ENCODE data around the gene NTNG1.

The NTNG1 gene

DNA sequence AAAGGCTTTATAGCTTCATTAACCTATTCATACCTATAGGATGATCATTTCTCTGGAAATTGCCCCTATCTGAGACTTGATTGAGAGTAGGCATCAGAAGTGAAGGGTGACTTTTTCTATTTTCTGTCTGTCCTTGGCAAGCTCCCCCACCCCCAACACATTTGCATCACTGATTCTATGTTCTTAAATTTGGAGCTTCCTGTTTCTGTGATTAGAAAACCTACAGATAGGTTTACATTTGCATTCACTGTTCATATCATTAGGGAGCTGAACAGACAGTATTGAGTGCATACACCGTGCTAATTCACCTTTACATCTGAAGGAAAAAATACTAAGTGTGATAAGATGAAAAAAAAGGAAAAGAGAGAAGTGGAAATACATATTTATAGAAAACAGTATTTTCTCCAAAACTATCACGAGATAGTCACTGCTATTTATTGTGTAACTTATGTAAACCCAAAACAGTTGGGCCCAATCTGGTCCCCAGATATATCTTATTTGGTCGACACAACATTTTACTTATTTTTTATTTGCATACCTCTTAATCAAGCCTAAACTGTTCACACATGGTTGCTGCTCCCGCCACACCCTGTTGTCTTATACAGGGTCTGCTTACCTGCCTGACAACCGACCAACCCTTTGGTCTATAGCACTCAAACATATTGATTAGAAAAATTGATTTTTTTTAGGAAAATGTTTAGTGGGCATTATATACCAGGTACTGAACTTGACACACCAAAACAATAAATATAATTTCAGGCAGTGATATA, 218.8 kb downstream of the NTNG1 start:
- H2AFZ ChIP-seq: no peak overlapping the region
- no peaks in the 10 kb centered on the region for H3K4me1 ChIP-seq
- no peak overlapping the region for H3K4me2 ChIP-seq (ENCODE audit: low read length)
- no peaks in the 10 kb centered on the region for H3K9me3 ChIP-seq (ENCODE audit: control insufficient read depth, low read length)
- H3K27me3 ChIP-seq (ENCODE audit: control insufficient read depth, insufficient read depth, low read length): no peaks in the 10 kb centered on the region
- no peak overlapping the region for H3K4me3 ChIP-seq (ENCODE audit: low read depth, low read length)
- TF ChIP-seq, protein P1, sequence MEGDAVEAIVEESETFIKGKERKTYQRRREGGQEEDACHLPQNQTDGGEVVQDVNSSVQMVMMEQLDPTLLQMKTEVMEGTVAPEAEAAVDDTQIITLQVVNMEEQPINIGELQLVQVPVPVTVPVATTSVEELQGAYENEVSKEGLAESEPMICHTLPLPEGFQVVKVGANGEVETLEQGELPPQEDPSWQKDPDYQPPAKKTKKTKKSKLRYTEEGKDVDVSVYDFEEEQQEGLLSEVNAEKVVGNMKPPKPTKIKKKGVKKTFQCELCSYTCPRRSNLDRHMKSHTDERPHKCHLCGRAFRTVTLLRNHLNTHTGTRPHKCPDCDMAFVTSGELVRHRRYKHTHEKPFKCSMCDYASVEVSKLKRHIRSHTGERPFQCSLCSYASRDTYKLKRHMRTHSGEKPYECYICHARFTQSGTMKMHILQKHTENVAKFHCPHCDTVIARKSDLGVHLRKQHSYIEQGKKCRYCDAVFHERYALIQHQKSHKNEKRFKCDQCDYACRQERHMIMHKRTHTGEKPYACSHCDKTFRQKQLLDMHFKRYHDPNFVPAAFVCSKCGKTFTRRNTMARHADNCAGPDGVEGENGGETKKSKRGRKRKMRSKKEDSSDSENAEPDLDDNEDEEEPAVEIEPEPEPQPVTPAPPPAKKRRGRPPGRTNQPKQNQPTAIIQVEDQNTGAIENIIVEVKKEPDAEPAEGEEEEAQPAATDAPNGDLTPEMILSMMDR (IDR thresholded peaks at IDR 0.05): no peak
- no peak overlapping the region for H3K9ac ChIP-seq
- H3K79me2 ChIP-seq: no peaks in the 10 kb centered on the region
- H3K27ac ChIP-seq: no peak overlapping the region
- no peaks in the 10 kb centered on the region for H3K36me3 ChIP-seq (ENCODE audit: control insufficient read depth, insufficient read depth, low read length)

DNA sequence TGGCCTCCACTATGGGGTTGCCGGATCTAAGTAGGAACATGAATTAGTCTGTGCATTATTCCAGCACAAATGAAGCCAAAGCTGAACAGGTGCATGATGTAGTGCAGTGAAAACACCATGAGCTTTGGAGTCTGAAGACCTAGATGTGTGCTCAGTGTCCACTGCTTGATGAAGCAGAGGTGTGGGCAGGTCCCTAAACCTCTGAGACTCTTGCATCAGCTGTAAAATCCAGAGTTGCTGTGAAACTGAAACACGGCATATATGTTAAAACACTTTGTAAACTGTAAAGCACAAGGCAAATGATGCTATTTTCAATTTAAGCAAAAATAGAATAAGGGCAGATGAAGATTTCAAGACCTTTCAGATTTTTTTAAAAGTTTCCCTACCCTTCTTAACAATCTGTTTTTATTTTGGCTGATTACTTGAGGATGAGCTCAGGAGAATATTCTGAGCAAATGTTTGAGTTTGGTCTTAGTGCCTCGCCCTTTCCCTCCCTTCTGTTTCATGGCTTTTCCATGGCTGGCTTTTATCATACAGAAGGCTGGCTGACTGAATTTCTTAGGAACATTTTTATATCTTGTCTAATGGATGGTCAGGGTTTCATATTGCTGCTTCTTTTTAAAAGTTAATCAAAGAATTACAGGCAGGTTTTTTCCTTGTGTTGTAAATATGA, 221.8 kb downstream of the NTNG1 start:
- H3K4me1 ChIP-seq: no peaks in the 10 kb centered on the region
- H3K9ac ChIP-seq: no peak overlapping the region
- no peak overlapping the region for H3K4me3 ChIP-seq (ENCODE audit: low read depth, low read length)
- TF ChIP-seq, protein P1 (IDR thresholded peaks at IDR 0.05): no peak
- H3K27me3 ChIP-seq (ENCODE audit: control insufficient read depth, insufficient read depth, low read length): no peaks in the 10 kb centered on the region
- H3K4me2 ChIP-seq (ENCODE audit: low read length): no peak overlapping the region
- no peaks in the 10 kb centered on the region for H3K9me3 ChIP-seq (ENCODE audit: control insufficient read depth, low read length)
- no peak overlapping the region for H3K27ac ChIP-seq
- no peak overlapping the region for H2AFZ ChIP-seq
- H3K79me2 ChIP-seq: no peaks in the 10 kb centered on the region
- no peaks in the 10 kb centered on the region for H3K36me3 ChIP-seq (ENCODE audit: control insufficient read depth, insufficient read depth, low read length)

DNA sequence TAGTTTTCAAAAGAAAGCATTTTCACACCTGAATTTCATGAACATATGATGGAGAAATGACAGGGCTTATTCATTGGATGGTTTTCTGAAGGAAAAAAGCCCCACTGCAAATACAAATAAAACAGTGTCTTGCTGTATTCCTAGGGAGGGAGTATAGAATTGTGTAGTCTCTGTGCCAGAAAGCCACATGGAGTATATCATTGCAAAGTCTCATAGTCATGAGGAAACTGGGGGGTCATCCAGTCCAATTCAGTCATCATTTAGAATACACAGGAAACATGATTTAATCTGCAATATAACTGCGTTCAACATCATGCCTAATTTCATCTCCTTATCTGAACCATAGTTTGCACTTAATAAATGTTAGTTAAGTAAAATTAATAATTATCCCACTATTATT, 222.3 kb downstream of the NTNG1 start:
- H3K4me1 ChIP-seq: no peaks in the 10 kb centered on the region
- no peak overlapping the region for H2AFZ ChIP-seq
- H3K4me2 ChIP-seq (ENCODE audit: low read length): no peak overlapping the region
- H3K4me3 ChIP-seq (ENCODE audit: low read depth, low read length): no peak overlapping the region
- H3K27me3 ChIP-seq (ENCODE audit: control insufficient read depth, insufficient read depth, low read length): no peaks in the 10 kb centered on the region
- no peaks in the 10 kb centered on the region for H3K9me3 ChIP-seq (ENCODE audit: control insufficient read depth, low read length)
- no peaks in the 10 kb centered on the region for H3K36me3 ChIP-seq (ENCODE audit: control insufficient read depth, insufficient read depth, low read length)
- H3K9ac ChIP-seq: no peak overlapping the region
- TF ChIP-seq, protein P1 (IDR thresholded peaks at IDR 0.05): no peak
- no peak overlapping the region for H3K27ac ChIP-seq
- H3K79me2 ChIP-seq: no peaks in the 10 kb centered on the region

DNA sequence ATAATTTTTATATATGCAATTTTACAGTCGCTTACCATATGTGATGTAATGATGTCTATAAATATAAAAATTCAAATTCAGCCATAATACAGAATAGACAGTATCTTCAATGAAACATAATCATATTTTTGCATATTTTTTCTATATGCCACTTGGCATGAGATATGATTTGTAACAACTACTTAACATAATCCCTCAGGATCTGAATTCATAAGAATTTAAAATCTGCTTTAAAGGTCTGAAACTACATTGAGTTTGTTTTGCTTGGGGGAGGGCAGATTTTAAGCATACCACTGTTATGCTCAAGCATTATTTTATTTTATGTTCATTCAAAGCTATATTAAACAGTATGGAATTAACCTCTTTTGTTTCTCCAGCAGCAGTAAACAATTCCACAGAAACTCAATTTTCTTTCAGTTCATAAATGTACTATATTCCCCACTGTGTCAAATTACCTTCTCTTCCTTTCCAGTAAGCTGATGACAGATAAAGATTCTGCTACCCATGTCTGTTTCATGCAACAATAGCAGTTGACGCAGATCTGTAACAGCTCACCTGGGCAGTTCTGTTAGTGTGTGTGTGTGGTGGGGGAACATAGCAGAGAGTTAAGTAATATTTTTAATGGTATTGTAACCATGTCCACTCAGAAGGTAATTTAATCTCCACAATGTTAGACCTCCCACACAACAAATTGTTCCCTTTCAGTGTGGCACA, 224.8 kb downstream of the NTNG1 start:
- H3K9ac ChIP-seq: no peak overlapping the region

More for the DNA sequence above, 224.8 kb downstream of the NTNG1 start:
- no peaks in the 10 kb centered on the region for H3K27me3 ChIP-seq (ENCODE audit: control insufficient read depth, insufficient read depth, low read length)
- TF ChIP-seq, protein P1 (IDR thresholded peaks at IDR 0.05): no peak
- H3K4me1 ChIP-seq: no peaks in the 10 kb centered on the region
- no peak overlapping the region for H3K27ac ChIP-seq
- no peak overlapping the region for H3K4me3 ChIP-seq (ENCODE audit: low read depth, low read length)
- no peaks in the 10 kb centered on the region for H3K9me3 ChIP-seq (ENCODE audit: control insufficient read depth, low read length)
- H3K36me3 ChIP-seq (ENCODE audit: control insufficient read depth, insufficient read depth, low read length): no peaks in the 10 kb centered on the region
- H3K4me2 ChIP-seq (ENCODE audit: low read length): peak overlapping the region; percentile 10
- no peak overlapping the region for H2AFZ ChIP-seq
- H3K79me2 ChIP-seq: no peaks in the 10 kb centered on the region
